Measurements from ENCODE around the gene SEPTIN8. TPM values are rescaled to one million over a fixed set of nuclear protein-coding genes. Genes with fewer than 3 reads are reported as not detected.

Gene SEPTIN8
- total RNA-seq, 2 experiments from 2014 or later = 25.2 to 27.1 TPM

DNA sequence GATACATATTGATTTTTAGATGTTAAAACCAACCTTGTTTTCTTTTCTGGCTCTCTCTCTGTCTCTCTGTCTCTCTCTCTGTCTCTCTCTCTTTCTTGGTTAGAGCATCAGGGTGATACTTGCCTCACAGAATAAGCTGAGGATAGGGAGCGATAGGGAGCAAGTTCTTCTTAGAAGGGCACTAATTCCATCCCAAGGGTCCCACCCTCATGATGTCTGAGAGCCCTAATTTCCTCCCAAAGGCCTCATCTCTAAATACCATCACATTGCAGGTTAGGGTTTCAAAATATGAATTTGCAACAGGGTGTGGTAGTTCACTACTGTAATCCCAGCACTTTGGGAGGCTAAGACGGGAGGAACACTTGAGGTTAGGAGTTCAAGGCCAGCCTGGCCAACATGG is 34.9 kb downstream of the SEPTIN8 start:
- Mint-ChIP-seq H3K27ac (no peak overlapping the region), H3K36me3 (ENCODE audit: low read depth) (no peaks in the 10 kb centered on the region), H3K9me3 (no peaks in the 10 kb centered on the region), H3K4me1 (ENCODE audit: low read depth) (peaks cover 16% of the 10 kb centered on the region), H3K27me3 (peaks cover 10% of the 10 kb centered on the region), H3K4me3 (no peak overlapping the region)
- intact Hi-C loops (cut with micrococcal nuclease) = no loop called here
- ChIA-PET CTCF (interaction anchor here (1.8 kb wide), 1 partner anchor 78 kb away, joined by 5 read pairs; no protein-coding TSS in a partner anchor), POLR2A (interaction anchor here (0.6 kb wide), 1 partner anchor 446 kb away, joined by 3 read pairs; no protein-coding TSS in a partner anchor)
- TF ChIP-seq, protein P1, sequence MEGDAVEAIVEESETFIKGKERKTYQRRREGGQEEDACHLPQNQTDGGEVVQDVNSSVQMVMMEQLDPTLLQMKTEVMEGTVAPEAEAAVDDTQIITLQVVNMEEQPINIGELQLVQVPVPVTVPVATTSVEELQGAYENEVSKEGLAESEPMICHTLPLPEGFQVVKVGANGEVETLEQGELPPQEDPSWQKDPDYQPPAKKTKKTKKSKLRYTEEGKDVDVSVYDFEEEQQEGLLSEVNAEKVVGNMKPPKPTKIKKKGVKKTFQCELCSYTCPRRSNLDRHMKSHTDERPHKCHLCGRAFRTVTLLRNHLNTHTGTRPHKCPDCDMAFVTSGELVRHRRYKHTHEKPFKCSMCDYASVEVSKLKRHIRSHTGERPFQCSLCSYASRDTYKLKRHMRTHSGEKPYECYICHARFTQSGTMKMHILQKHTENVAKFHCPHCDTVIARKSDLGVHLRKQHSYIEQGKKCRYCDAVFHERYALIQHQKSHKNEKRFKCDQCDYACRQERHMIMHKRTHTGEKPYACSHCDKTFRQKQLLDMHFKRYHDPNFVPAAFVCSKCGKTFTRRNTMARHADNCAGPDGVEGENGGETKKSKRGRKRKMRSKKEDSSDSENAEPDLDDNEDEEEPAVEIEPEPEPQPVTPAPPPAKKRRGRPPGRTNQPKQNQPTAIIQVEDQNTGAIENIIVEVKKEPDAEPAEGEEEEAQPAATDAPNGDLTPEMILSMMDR (IDR thresholded peaks at IDR 0.05) = no peak
- no peak for DNase-seq
- no peak for ATAC-seq

DNA sequence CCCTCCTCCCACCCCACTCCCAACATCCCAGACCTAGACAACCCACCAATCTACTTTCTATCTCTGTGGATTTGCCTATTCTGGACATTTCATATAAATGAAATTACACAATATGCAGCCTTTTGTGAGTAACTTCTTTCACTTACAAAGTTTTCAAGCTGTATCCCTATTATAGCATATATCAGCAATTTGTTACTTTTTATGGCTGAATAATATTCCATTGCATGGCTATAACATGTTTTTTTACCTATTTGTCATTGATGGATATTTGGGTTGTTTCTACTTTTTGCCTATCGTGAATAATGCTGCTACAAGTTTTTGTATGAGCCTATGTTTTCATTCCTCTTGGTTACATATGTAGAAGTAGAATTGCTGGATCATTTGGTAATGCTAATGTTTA is 37.8 kb downstream of the SEPTIN8 start:
- ChIA-PET CTCF (interaction anchor here (1.1 to 6.3 kb wide), 2 partner anchors 9 to 81 kb away, joined by 4 to 29 read pairs; partner anchors contain the start of gene CCNI2), POLR2A (interaction anchor here (0.8 kb wide), 1 partner anchor 260 kb away, joined by 3 read pairs; no protein-coding TSS in a partner anchor)
- DNase-seq = no peak
- intact Hi-C loops (cut with micrococcal nuclease) = no loop called here
- H3K36me3 Mint-ChIP-seq (ENCODE audit: low read depth) = no peaks in the 10 kb centered on the region
- no peak overlapping the region for H3K4me3 Mint-ChIP-seq
- TF ChIP-seq, protein P1 (IDR thresholded peaks at IDR 0.05) = no peak
- ATAC-seq = no peak
- peaks cover 24% of the 10 kb centered on the region for H3K4me1 Mint-ChIP-seq (ENCODE audit: low read depth)
- no peaks in the 10 kb centered on the region for H3K9me3 Mint-ChIP-seq
- H3K27ac Mint-ChIP-seq = no peak overlapping the region
- H3K27me3 Mint-ChIP-seq = no peaks in the 10 kb centered on the region

DNA sequence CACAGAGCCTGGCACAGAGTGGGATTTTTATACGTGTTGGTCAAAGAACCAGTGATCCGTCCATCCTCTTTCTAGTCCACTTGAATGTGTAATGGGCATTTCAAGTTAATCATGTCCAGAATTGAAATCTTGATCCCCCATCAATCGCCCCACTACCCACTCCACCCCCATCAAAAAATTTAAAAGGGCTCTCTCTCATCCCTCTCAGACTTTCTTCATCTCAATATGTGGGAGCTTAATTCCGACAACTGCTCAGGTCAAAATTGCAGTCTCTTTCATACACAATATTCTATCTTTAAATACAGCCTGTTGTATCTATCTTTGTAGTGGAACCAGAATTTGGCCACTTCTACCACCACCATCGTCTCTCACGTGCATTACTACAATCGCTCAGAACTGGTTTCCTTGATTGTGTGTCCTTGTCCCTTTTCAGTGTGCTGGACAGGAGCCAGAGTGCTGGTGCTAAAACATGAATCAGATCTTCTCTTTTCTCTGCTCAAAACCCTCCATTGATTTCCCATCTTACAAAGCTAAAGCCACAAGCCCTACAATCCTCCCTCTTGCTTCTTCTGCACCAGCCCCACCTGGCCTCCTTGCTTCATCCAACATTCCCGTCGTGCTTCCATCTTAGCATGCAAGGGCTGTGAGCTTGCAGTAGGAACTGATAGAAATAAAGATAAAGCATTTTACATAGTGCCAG is 38.9 kb downstream of the SEPTIN8 start:
- ATAC-seq (no peak), DNase-seq (no peak)
- intact Hi-C loops (cut with micrococcal nuclease) = no loop called here
- no peaks in the 10 kb centered on the region for H3K27me3 Mint-ChIP-seq
- ChIA-PET CTCF (interaction anchor here (0.6 to 6.3 kb wide), 11 partner anchors 9 to 237 kb away, joined by 3 to 29 read pairs (median 3); partner anchors contain the start of gene CCNI2), POLR2A (interaction anchor here (0.7 to 2.6 kb wide), 7 partner anchors 9 to 259 kb away, joined by 3 to 23 read pairs (median 3); partner anchors contain the start of genes CCNI2, GDF9 and UQCRQ)
- no peaks in the 10 kb centered on the region for H3K9me3 Mint-ChIP-seq
- H3K4me1 Mint-ChIP-seq (ENCODE audit: low read depth) = peaks cover 28% of the 10 kb centered on the region
- peak overlapping the region; percentile 76 for H3K27ac Mint-ChIP-seq
- H3K36me3 Mint-ChIP-seq (ENCODE audit: low read depth) = peaks cover 4% of the 10 kb centered on the region
- TF ChIP-seq, protein P1 (IDR thresholded peaks at IDR 0.05) = no peak
- H3K4me3 Mint-ChIP-seq = peak overlapping the region; percentile 83

DNA sequence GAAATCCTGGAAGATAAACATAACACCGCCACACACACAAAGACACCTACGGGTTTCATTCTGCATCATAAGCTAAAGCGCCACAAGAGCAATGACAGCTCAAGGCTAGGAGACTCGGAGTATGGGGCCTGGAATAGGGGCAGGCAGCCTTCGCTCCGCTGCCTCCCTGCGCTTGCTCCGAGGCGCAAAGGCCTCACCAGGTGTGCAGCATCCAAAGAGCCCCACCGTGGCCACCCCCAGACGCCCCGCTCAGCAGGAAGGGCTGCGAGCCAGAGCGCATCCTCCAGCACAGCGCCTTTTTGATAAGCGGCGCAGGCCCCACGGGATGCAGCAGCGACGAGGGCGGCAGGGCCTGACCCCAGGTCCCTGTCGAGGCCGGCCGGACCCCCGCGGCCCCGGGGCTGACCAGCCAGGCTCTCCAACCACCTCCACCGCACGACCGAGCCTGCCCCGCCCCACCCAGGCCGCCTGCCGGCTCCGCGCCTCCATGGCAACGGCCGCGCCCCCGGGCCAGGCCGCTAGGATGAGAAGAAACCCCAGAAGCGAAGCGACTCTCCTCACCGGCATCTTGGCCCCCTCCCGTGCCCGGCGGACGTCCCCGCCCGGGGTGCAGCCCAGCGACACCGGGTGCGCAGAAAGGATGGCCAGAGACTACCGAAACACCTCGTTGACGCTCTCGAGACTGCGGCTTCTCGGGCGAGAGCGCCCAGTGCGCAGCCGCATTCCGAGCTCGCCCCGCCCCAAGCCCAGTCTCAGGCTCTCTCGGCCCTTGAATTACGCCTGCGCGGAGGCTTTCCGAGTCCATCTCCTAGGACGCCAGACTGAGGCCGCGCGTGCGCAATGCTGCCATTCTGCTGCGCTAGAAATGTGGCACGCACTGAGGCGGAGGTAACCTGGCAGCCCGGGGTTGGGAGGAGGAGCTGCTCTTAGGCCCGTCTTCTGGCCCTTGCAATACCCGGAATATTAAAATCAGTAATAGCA is 39.9 kb downstream of the SEPTIN8 start, which contains the start of gene KIF3A:
Gene KIF3A (minus strand): TSS at position 694 of the 981 bp plus-strand sequence. CDS start 127 bp downstream, at position 567.
- intact Hi-C loops (cut with micrococcal nuclease) = no loop called here
- peaks cover 4% of the 10 kb centered on the region for H3K36me3 Mint-ChIP-seq (ENCODE audit: low read depth)
- ATAC-seq (peak; percentile 94), DNase-seq (peak; percentile 99)
- no peaks in the 10 kb centered on the region for H3K9me3 Mint-ChIP-seq
- POLR2A ChIA-PET = interaction anchor here (0.7 to 2.6 kb wide), 7 partner anchors 10 to 256 kb away, joined by 3 to 23 read pairs (median 3); partner anchors contain the start of genes CCNI2, GDF9 and UQCRQ
- CTCF ChIA-PET = interaction anchor here (0.6 to 6.3 kb wide), 12 partner anchors 10 to 236 kb away, joined by 3 to 29 read pairs (median 3); partner anchors contain the start of gene CCNI2
- no peaks in the 10 kb centered on the region for H3K27me3 Mint-ChIP-seq
- peak within 1 kb of the TSS; percentile 83 for H3K4me3 Mint-ChIP-seq
- TF ChIP-seq, protein P1 (IDR thresholded peaks at IDR 0.05) = no peak
- H3K4me1 Mint-ChIP-seq (ENCODE audit: low read depth) = peaks cover 28% of the 10 kb centered on the region
- peak within 1 kb of the TSS; percentile 76 for H3K27ac Mint-ChIP-seq

All from activated CD8-positive, alpha-beta T cell treated with anti-CD3 and anti-CD28 coated beads for 36 hours (primary cell).